Measurements from ENCODE around the gene SLC2A11.

- TF ChIP-seq MYC (IDR thresholded peaks at IDR 0.05; ENCODE audit: insufficient read depth, insufficient read length, insufficient replicate concordance, low read length, severe bottlenecking), result no peak
- no peak for TF ChIP-seq CHD4 (IDR thresholded peaks at IDR 0.05)
- no peak for TF ChIP-seq CTCF (IDR thresholded peaks at IDR 0.05 in 2 of 3, conservative IDR thresholded peaks at IDR 0.05 in 1 of 3; ENCODE audit: control insufficient read depth in 2 of 3, extremely low read depth in 1 of 3, insufficient read depth in 1 of 3, low read depth in 3 of 3, low read length in 3 of 3)
- TF ChIP-seq USF1 (IDR thresholded peaks at IDR 0.05; ENCODE audit: borderline replicate concordance, extremely low read length, insufficient read depth, low read depth, low read length), result no peak
- no peak for TF ChIP-seq HDGF (IDR thresholded peaks at IDR 0.05)
- TF ChIP-seq ESRRA (IDR thresholded peaks at IDR 0.05; ENCODE audit: low read length), result no peak
- TF ChIP-seq EGR1 (IDR thresholded peaks at IDR 0.05; ENCODE audit: borderline replicate concordance in 1 of 2, low read depth in 2 of 2, low read length in 2 of 2), result no peak
Observed at GRCh38 chr22:23904573-23905254, 47.0 kb downstream of the SLC2A11 start.

Measured in GM12878 (cell line).